SK-N-SH treated with all-trans-retinoic acid at 6 μM for 48 hours (cell line): Measurements from ENCODE around the gene SAYSD1.

Source experiments
- ATAC-seq: fragments of 200-7000 bp; cut with Tn5 transposase; 3 replicates; pipeline ENCODE4 v1.9.1; 2020; ENCODE audit warnings: mild to moderate bottlenecking, moderate library complexity
- ARNTL ChIP-seq: fragments of 450-650 bp; formaldehyde crosslinking; IDR thresholded peaks from 2 replicates; pipeline ENCODE4 v1.5.0; 2020; ENCODE audit warnings: low read depth, mild to moderate bottlenecking, moderate library complexity, borderline replicate concordance
- BACH2 ChIP-seq: fragments of 250-450 bp; sonication (Bioruptor Pico); IDR thresholded peaks from 2 replicates; pipeline ENCODE4 v1.9.0; 2021; ENCODE audit warnings: mild to moderate bottlenecking, borderline replicate concordance
- CREB5 ChIP-seq: fragments of 250-450 bp; sonication (Bioruptor Pico); IDR thresholded peaks from 2 replicates; pipeline ENCODE4 v1.5.1; 2020; ENCODE audit warnings: low read depth, mild to moderate bottlenecking, moderate library complexity
- CSDC2 ChIP-seq: fragments of 250-450 bp; sonication (Bioruptor Pico); IDR thresholded peaks from 2 replicates; pipeline ENCODE4 v1.5.0; 2020; ENCODE audit warnings: mild to moderate bottlenecking, moderate library complexity
- CSRNP3 ChIP-seq: fragments of 250-450 bp; sonication (Bioruptor Pico); IDR thresholded peaks from 2 replicates; pipeline ENCODE4 v1.5.1; 2021; ENCODE audit warnings: mild to moderate bottlenecking, moderate library complexity
- GLIS3 ChIP-seq: fragments of 250-450 bp; sonication (Bioruptor Pico); IDR thresholded peaks from 2 replicates; pipeline ENCODE4 v1.5.0; 2020; ENCODE audit warnings: mild to moderate bottlenecking, moderate library complexity
- ISL1 ChIP-seq: fragments of 250-450 bp; sonication (Bioruptor Pico); IDR thresholded peaks from 2 replicates; pipeline ENCODE4 v2.1.2; 2022; ENCODE audit warnings: mild to moderate bottlenecking, moderate library complexity
- OSR1 ChIP-seq: fragments of 250-450 bp; sonication (Bioruptor Pico); IDR thresholded peaks from 2 replicates; pipeline ENCODE4 v1.8.0; 2022; ENCODE audit warnings: moderate library complexity, mild to moderate bottlenecking, inconsistent platforms
- PATZ1 ChIP-seq: fragments of 250-450 bp; sonication (Bioruptor Pico); IDR thresholded peaks from 2 replicates; pipeline ENCODE4 v1.8.0; 2020; ENCODE audit warnings: mild to moderate bottlenecking, moderate library complexity, borderline replicate concordance
- PPARA ChIP-seq: fragments of 250-450 bp; sonication (Bioruptor Pico); IDR thresholded peaks from 2 replicates; pipeline ENCODE4 v1.5.0; 2020; ENCODE audit warnings: mild to moderate bottlenecking, borderline replicate concordance
- RARB ChIP-seq: fragments of 250-450 bp; sonication (Bioruptor Pico); IDR thresholded peaks from 2 replicates; pipeline ENCODE4 v1.8.0; 2021; ENCODE audit warnings: mild to moderate bottlenecking, moderate library complexity
- SNAI2 ChIP-seq: fragments of 250-450 bp; sonication (Bioruptor Pico); IDR thresholded peaks from 2 replicates; pipeline ENCODE4 v1.5.0; 2020; ENCODE audit warnings: mild to moderate bottlenecking, moderate library complexity
- TCF4 ChIP-seq: fragments of 250-450 bp; sonication (Bioruptor Pico); IDR thresholded peaks from 2 replicates; pipeline ENCODE4 v1.8.0; 2021; ENCODE audit warnings: mild to moderate bottlenecking, moderate library complexity, borderline replicate concordance
- TOX ChIP-seq: fragments of 250-450 bp; sonication (Bioruptor Pico); IDR thresholded peaks from 2 replicates; pipeline ENCODE4 v1.8.0; 2021; ENCODE audit warnings: mild to moderate bottlenecking, moderate library complexity, borderline replicate concordance
- ZC3H10 ChIP-seq: fragments of 250-450 bp; sonication (Bioruptor Pico); IDR thresholded peaks from 2 replicates; pipeline ENCODE4 v1.5.1; 2021; ENCODE audit warnings: mild to moderate bottlenecking, moderate library complexity
- ZFP3 ChIP-seq: fragments of 250-450 bp; sonication (Bioruptor Pico); IDR thresholded peaks from 2 replicates; pipeline ENCODE4 v1.5.0; 2020; ENCODE audit warnings: mild to moderate bottlenecking, moderate library complexity
- ZNF70 ChIP-seq: fragments of 450-650 bp; formaldehyde crosslinking; IDR thresholded peaks from 2 replicates; pipeline ENCODE4 v1.5.0; 2020; ENCODE audit warnings: mild to moderate bottlenecking, moderate library complexity
- ZNF8 ChIP-seq: fragments of 450-650 bp; formaldehyde crosslinking; IDR thresholded peaks from 2 replicates; pipeline ENCODE4 v1.5.0; 2020; ENCODE audit warnings: mild to moderate bottlenecking, moderate library complexity
- TF ChIP-seq, protein P1 (sequence below): fragments of 250-450 bp; sonication (Bioruptor Pico); IDR thresholded peaks from 2 replicates; pipeline ENCODE4 v1.5.0; 2020; ENCODE audit warnings: mild to moderate bottlenecking, moderate library complexity

The SAYSD1 gene

GRCh38 chr6:39075010-39075686 is 39.8 kb downstream of the SAYSD1 start:
- TF ChIP-seq ZC3H10 = no peak
- no peak for TF ChIP-seq CSDC2 (CRISPR knock-in tag)
- TF ChIP-seq BACH2 (CRISPR knock-in tag) = no peak
- no peak for TF ChIP-seq SNAI2 (CRISPR knock-in tag)
- TF ChIP-seq CREB5 (CRISPR knock-in tag) = no peak
- no peak for TF ChIP-seq PPARA (CRISPR knock-in tag)
- no peak for TF ChIP-seq PATZ1 (CRISPR knock-in tag)
- no peak for TF ChIP-seq ISL1
- TF ChIP-seq RARB (CRISPR knock-in tag) = no peak
- TF ChIP-seq, protein P1, sequence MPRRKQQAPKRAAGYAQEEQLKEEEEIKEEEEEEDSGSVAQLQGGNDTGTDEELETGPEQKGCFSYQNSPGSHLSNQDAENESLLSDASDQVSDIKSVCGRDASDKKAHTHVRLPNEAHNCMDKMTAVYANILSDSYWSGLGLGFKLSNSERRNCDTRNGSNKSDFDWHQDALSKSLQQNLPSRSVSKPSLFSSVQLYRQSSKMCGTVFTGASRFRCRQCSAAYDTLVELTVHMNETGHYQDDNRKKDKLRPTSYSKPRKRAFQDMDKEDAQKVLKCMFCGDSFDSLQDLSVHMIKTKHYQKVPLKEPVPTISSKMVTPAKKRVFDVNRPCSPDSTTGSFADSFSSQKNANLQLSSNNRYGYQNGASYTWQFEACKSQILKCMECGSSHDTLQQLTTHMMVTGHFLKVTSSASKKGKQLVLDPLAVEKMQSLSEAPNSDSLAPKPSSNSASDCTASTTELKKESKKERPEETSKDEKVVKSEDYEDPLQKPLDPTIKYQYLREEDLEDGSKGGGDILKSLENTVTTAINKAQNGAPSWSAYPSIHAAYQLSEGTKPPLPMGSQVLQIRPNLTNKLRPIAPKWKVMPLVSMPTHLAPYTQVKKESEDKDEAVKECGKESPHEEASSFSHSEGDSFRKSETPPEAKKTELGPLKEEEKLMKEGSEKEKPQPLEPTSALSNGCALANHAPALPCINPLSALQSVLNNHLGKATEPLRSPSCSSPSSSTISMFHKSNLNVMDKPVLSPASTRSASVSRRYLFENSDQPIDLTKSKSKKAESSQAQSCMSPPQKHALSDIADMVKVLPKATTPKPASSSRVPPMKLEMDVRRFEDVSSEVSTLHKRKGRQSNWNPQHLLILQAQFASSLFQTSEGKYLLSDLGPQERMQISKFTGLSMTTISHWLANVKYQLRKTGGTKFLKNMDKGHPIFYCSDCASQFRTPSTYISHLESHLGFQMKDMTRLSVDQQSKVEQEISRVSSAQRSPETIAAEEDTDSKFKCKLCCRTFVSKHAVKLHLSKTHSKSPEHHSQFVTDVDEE (CRISPR knock-in tag) = no peak
- no peak for TF ChIP-seq TOX (CRISPR knock-in tag)
- no peak for TF ChIP-seq ARNTL
- no peak for TF ChIP-seq ZFP3
- TF ChIP-seq ZNF70 = no peak
- TF ChIP-seq GLIS3 = no peak
- TF ChIP-seq ZNF8 = no peak
- no peak for ATAC-seq

- no peak for TF ChIP-seq ARNTL
- no peak for TF ChIP-seq CSRNP3 (CRISPR knock-in tag)
- TF ChIP-seq BACH2 (CRISPR knock-in tag) = no peak
- TF ChIP-seq PPARA (CRISPR knock-in tag) = no peak
- TF ChIP-seq TCF4 (CRISPR knock-in tag) = no peak
- no peak for TF ChIP-seq ISL1
- no peak for TF ChIP-seq ZNF70
- no peak for TF ChIP-seq SNAI2 (CRISPR knock-in tag)
- TF ChIP-seq ZFP3 = no peak
- TF ChIP-seq OSR1 (CRISPR knock-in tag) = no peak
- no peak for TF ChIP-seq TOX (CRISPR knock-in tag)
- TF ChIP-seq, protein P1 (CRISPR knock-in tag) = no peak
- TF ChIP-seq, all 23 proteins: peak for 0
Observed at GRCh38 chr6:39074486-39074885, 40.5 kb downstream of the SAYSD1 start.

More at GRCh38 chr6:39074486-39074885, 40.5 kb downstream of the SAYSD1 start:
- no peak for ATAC-seq
